CD4-positive, alpha-beta T cell treated with Interleukin-21 for 1 hour (primary cell): ENCODE measurements around the gene PCDHA9.

Experiments used
- DNase-seq: peaks from one replicate; pipeline ENCODE4 v3.0.0-alpha.2; 2020

PCDHA9 gene

GRCh38 chr5:140881889-140882590 is 33.9 kb downstream of the PCDHA9 start, which contains the start of gene PCDHA13:
Gene PCDHA13 (plus strand): TSS chr5:140882124. CDS start chr5:140882269, 145 bp downstream.
- DNase-seq, result no peak

- DNase-seq, result no peak
These were observed 34.4 kb downstream of the PCDHA9 start for GRCh38 chr5:140882591-140882899.

GRCh38 chr5:140883373-140883772 is 35.2 kb downstream of the PCDHA9 start:
- DNase-seq, result no peak

GRCh38 chr5:140883927-140884697 is 35.9 kb downstream of the PCDHA9 start:
- DNase-seq, result no peak
